GM19240 (cell line): ENCODE data around the gene ALLC.

Experiments used
- DNase-seq: peaks from one replicate; pipeline ENCODE4 v3.0.0; 2011; ENCODE audit warnings: low spot score; ENCODE audit not compliant: insufficient read length

The ALLC gene

GRCh38 chr2:3675687-3676086 is 17.7 kb downstream of the ALLC start:
- no peak for DNase-seq

GRCh38 chr2:3677436-3677835 is 19.4 kb downstream of the ALLC start:
- no peak for DNase-seq

GRCh38 chr2:3678212-3678611 is 20.2 kb downstream of the ALLC start:
- no peak for DNase-seq

- no peak for DNase-seq
Measured at GRCh38 chr2:3679180-3679579, 21.2 kb downstream of the ALLC start.

GRCh38 chr2:3679616-3680393 is 21.8 kb downstream of the ALLC start:
- no peak for DNase-seq

- no peak for DNase-seq
Measured at GRCh38 chr2:3680548-3681345, 22.7 kb downstream of the ALLC start.

GRCh38 chr2:3681625-3682024 is 23.6 kb downstream of the ALLC start:
- DNase-seq, result no peak

- DNase-seq, result no peak
Measured at GRCh38 chr2:3682811-3683210, 24.8 kb downstream of the ALLC start.

GRCh38 chr2:3683748-3684454 is 25.9 kb downstream of the ALLC start:
- DNase-seq, result no peak

GRCh38 chr2:3689998-3690748 is 32.2 kb downstream of the ALLC start:
- no peak for DNase-seq

- no peak for DNase-seq
Measured at GRCh38 chr2:3692375-3692774, 34.4 kb downstream of the ALLC start.

- no peak for DNase-seq
Measured at GRCh38 chr2:3696545-3696944, 38.5 kb downstream of the ALLC start.

- DNase-seq, result no peak
Measured at GRCh38 chr2:3701071-3701470, 43.1 kb downstream of the ALLC start.

- DNase-seq, result no peak
Measured at GRCh38 chr2:3703236-3703756, 45.3 kb downstream of the ALLC start, which contains the start of gene DCDC2C. DCDC2C (plus strand) TSS chr2:3703575; CDS start chr2:3703752, 177 bp downstream.

- no peak for DNase-seq
Measured at GRCh38 chr2:3703757-3704355, 45.9 kb downstream of the ALLC start.

- DNase-seq, result no peak
Measured at GRCh38 chr2:3704692-3705091, 46.7 kb downstream of the ALLC start.

- DNase-seq, result no peak
Measured at GRCh38 chr2:3705782-3706181, 47.8 kb downstream of the ALLC start.

GRCh38 chr2:3706892-3707291 is 48.9 kb downstream of the ALLC start:
- DNase-seq, result no peak

- DNase-seq, result no peak
Measured at GRCh38 chr2:3708576-3708975, 50.6 kb downstream of the ALLC start.

- DNase-seq, result no peak
Measured at GRCh38 chr2:3709225-3709624, 51.2 kb downstream of the ALLC start.

GRCh38 chr2:3712424-3712823 is 54.4 kb downstream of the ALLC start:
- DNase-seq, result no peak
